Adipocyte (in vitro differentiated cells): ENCODE results near the gene DSCAM.

Experiments used
- DNase-seq: peaks from one replicate; pipeline ENCODE4 v3.0.0-alpha.2; 2015; ENCODE audit warnings: low read depth
- H3K27me3 ChIP-seq: replicated peaks from 2 replicates; pipeline ENCODE4 v1.7.0; 2013; ENCODE audit warnings: mild to moderate bottlenecking, low read length, moderate library complexity; ENCODE audit not compliant: control insufficient read depth, insufficient read depth
- H3K36me3 ChIP-seq: 2 replicates; pipeline ENCODE4 v1.7.0; 2013; ENCODE audit warnings: low read length, mild to moderate bottlenecking, moderate library complexity; ENCODE audit not compliant: control insufficient read depth, insufficient read depth, severe bottlenecking
- H3K4me1 ChIP-seq: 2 replicates; pipeline ENCODE4 v1.7.0; 2013; ENCODE audit warnings: mild to moderate bottlenecking, low read length, moderate library complexity; ENCODE audit not compliant: control insufficient read depth, insufficient read depth
- H3K4me3 ChIP-seq: 2 replicates; pipeline ENCODE4 v1.7.0; 2013; ENCODE audit warnings: mild to moderate bottlenecking, low read length, moderate library complexity
- H3K9ac ChIP-seq: 2 replicates; pipeline ENCODE4 v1.7.0; 2013; ENCODE audit warnings: mild to moderate bottlenecking, low read length, moderate library complexity
- H3K9me3 ChIP-seq: 2 replicates; pipeline ENCODE4 v1.7.0; 2013; ENCODE audit warnings: mild to moderate bottlenecking, low read length, moderate library complexity; ENCODE audit not compliant: control insufficient read depth

DSCAM gene

DNA sequence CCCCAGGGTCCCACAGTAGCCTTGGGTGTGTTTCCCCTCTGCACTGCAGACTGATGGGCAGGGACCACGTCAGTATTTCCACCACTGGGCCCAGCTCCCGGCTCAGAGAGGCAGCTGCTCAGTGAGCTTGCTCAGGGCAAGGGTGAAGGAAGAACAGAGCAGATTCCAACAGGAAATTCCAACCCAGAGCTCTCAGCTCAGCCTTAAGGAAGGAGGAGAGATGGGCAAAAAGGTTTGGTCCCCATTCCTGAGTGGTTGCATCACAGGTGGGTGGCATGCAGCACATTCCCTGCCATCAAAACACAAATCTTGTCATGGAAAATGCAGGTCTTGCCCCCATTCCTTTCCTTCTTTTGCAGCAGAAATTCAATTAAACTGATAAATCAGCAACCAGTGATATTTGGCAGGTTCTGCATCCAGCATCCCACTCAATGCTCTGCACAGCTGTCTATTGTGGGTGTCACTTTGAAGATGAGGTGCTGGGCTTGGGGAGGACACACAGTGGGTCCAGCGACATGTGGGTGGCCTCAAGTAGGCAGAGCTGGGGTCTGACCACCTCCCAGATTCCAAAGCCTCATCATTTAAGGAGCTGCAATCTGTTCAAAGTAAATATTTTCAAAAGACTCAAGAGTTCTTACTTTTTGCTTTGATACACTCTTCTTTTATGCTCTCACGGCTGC lies 315.4 kb downstream of the DSCAM start:
- Histone ChIP-seq H3K4me1 (no peaks in the 10 kb centered on the region), H3K36me3 (no peaks in the 10 kb centered on the region)

DNA sequence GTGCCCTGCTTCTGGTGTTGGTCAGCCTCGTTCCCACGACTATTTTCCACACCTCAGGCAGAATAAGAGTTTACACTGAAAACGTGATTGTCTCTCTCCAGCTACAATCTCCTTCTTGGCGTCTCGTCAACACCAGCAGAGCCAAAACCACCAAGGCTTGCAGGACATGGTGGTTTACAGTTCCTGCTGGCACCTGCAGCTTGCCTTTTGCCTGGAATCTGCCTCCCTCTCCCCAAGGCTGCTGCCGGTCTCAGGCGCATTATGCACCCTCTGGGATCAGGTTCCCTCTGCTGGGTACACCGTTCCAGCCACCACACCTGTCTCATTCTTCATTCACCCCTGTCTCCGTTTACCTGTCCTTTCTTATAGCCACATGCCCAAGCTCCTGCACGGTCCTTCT lies 315.9 kb downstream of the DSCAM start:
- H3K9ac ChIP-seq = no peak overlapping the region
- no peaks in the 10 kb centered on the region for H3K36me3 ChIP-seq
- H3K4me3 ChIP-seq = no peak overlapping the region
- no peaks in the 10 kb centered on the region for H3K27me3 ChIP-seq
- no peak for DNase-seq
- no peaks in the 10 kb centered on the region for H3K9me3 ChIP-seq
- no peaks in the 10 kb centered on the region for H3K4me1 ChIP-seq

More for the DNA sequence above, 315.4 kb downstream of the DSCAM start:
- Histone ChIP-seq H3K9ac (no peak overlapping the region), H3K4me3 (no peak overlapping the region), H3K9me3 (no peaks in the 10 kb centered on the region), H3K27me3 (no peaks in the 10 kb centered on the region)
- peak; percentile 36 for DNase-seq

- no peaks in the 10 kb centered on the region for H3K27me3 ChIP-seq
- no peaks in the 10 kb centered on the region for H3K9me3 ChIP-seq
- H3K4me3 ChIP-seq = no peak overlapping the region
- H3K9ac ChIP-seq = no peak overlapping the region
- DNase-seq = no peak
- H3K4me1 ChIP-seq = no peaks in the 10 kb centered on the region
- H3K36me3 ChIP-seq = no peaks in the 10 kb centered on the region
These were observed 329.3 kb downstream of the DSCAM start for GRCh38 chr21:40517646-40518045.

DNA sequence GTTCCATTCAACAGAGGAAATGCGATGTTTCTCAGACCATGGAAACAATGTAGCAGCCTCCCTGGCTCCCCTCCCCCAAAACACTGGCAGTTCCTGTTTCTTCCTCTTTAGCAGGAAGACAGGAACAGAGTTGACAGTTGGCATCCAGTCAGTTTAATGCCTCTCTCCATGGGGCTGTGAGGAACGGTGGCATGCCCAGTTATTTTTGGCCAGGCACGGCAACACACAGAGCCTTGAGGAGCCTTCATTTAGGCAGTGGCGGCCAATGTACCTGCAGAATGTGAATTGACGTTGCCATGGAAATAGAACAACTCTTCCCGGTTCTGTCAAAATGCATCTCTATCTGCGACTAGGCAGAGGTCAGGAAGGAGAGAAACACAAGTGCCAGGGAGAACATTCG lies 330.6 kb downstream of the DSCAM start:
- H3K36me3 ChIP-seq = no peaks in the 10 kb centered on the region
- H3K9ac ChIP-seq = no peak overlapping the region
- no peak for DNase-seq
- no peak overlapping the region for H3K4me3 ChIP-seq
- H3K27me3 ChIP-seq = no peaks in the 10 kb centered on the region
- H3K9me3 ChIP-seq = no peaks in the 10 kb centered on the region
- H3K4me1 ChIP-seq = no peaks in the 10 kb centered on the region

GRCh38 chr21:40512590-40512989 lies 334.4 kb downstream of the DSCAM start:
- no peaks in the 10 kb centered on the region for H3K36me3 ChIP-seq
- H3K9me3 ChIP-seq = no peaks in the 10 kb centered on the region
- no peak for DNase-seq
- H3K9ac ChIP-seq = no peak overlapping the region
- no peaks in the 10 kb centered on the region for H3K4me1 ChIP-seq
- H3K27me3 ChIP-seq = no peaks in the 10 kb centered on the region
- H3K4me3 ChIP-seq = no peak overlapping the region

GRCh38 chr21:40507978-40508377 lies 339.0 kb downstream of the DSCAM start:
- Histone ChIP-seq H3K36me3 (no peaks in the 10 kb centered on the region), H3K27me3 (no peaks in the 10 kb centered on the region), H3K4me1 (no peaks in the 10 kb centered on the region), H3K9me3 (no peaks in the 10 kb centered on the region), H3K4me3 (no peak overlapping the region), H3K9ac (no peak overlapping the region)
- peak; percentile 79 for DNase-seq

DNA sequence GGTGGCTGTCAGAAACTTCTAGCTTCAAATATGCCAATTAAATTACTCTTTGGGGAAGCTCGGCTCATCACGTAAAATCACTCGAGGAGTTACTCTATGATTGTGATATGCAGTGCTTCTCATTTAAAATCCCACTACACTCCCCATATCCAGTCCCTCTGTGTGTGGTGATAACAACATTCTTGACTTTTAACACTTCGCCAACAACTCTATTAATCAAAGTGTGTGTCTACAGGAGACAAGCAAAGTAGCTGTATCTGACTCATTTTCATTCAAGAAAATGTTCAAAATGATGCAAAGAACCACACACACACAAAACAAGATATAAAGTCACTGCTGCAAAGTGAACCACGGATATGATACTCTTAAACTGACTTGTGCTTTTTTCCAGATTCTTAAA lies 341.3 kb downstream of the DSCAM start:
- Histone ChIP-seq H3K4me3 (no peak overlapping the region), H3K9ac (no peak overlapping the region), H3K4me1 (no peaks in the 10 kb centered on the region), H3K9me3 (no peaks in the 10 kb centered on the region), H3K27me3 (no peaks in the 10 kb centered on the region), H3K36me3 (no peaks in the 10 kb centered on the region)
- DNase-seq = no peak

DNA sequence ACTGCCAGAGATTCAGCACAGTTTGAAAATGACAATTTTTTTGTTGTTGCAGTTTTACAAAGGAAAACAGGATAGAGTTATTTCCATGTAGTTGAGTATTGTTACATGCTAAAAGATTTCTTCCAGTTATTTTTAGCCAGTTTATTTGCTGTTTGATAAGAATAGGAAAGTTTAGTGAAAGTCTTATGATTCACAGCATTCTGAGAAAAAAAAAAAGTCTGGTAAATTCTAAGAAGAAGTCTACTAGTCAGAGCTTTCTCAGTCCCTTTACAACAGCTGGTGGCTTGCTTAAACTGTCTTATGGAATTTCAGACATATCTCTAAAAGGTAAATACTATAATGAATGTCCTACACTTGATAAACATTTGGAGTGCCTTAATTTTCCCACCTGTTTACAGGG lies 341.7 kb downstream of the DSCAM start:
- H3K4me1 ChIP-seq = no peaks in the 10 kb centered on the region
- no peak overlapping the region for H3K9ac ChIP-seq
- no peaks in the 10 kb centered on the region for H3K27me3 ChIP-seq
- peak; percentile 10 for DNase-seq
- H3K9me3 ChIP-seq = no peaks in the 10 kb centered on the region
- H3K4me3 ChIP-seq = no peak overlapping the region
- H3K36me3 ChIP-seq = no peaks in the 10 kb centered on the region

DNA sequence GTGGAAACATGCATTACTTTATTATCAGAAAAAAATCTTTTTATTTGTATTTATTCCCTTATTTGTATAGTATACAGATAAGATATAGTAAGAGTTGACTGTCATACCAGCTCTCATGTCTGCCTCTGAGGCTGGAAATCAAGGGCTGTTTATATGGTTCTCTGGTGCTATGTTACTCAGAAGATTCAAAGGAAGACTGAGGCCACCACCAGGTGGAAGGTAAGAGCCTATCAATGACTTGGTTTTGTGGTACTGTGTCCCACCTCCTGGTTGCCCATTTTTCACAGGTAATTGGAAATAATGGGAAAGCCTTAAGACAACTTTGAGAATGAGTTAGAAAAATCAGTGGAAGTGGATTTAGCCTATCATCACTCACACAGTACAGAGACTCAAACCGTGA lies 342.1 kb downstream of the DSCAM start:
- Histone ChIP-seq H3K9me3 (no peaks in the 10 kb centered on the region), H3K36me3 (no peaks in the 10 kb centered on the region), H3K4me3 (no peak overlapping the region), H3K27me3 (no peaks in the 10 kb centered on the region), H3K4me1 (no peaks in the 10 kb centered on the region), H3K9ac (no peak overlapping the region)
- no peak for DNase-seq

- Histone ChIP-seq H3K4me3 (no peak overlapping the region), H3K4me1 (no peaks in the 10 kb centered on the region), H3K9me3 (peaks cover 7% of the 10 kb centered on the region), H3K27me3 (no peaks in the 10 kb centered on the region), H3K36me3 (no peaks in the 10 kb centered on the region), H3K9ac (no peak overlapping the region)
- no peak for DNase-seq
These were observed 350.8 kb downstream of the DSCAM start for GRCh38 chr21:40496116-40496515.

DNA sequence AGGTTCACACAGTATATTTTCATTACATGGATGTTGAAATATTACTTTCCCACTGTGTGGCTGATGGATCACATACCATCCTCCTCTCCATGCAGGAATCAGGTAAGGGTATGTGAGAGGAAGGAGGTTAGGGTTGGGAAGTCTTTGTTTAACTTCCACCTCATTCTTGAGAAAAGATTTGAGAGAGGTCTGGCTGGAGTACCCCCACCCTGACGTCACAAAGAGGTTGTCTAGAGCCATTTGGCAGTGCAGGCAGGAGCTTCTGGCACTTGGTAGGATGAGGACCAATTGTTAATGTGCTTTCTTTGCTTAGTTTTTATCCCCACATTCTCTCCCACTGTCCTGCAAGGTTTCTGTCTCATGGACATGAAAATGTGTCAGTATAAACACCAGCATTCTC lies 356.6 kb downstream of the DSCAM start:
- Histone ChIP-seq H3K27me3 (no peaks in the 10 kb centered on the region), H3K9ac (no peak overlapping the region), H3K4me3 (no peak overlapping the region), H3K9me3 (peaks cover 7% of the 10 kb centered on the region), H3K4me1 (no peaks in the 10 kb centered on the region), H3K36me3 (no peaks in the 10 kb centered on the region)
- no peak for DNase-seq

DNA sequence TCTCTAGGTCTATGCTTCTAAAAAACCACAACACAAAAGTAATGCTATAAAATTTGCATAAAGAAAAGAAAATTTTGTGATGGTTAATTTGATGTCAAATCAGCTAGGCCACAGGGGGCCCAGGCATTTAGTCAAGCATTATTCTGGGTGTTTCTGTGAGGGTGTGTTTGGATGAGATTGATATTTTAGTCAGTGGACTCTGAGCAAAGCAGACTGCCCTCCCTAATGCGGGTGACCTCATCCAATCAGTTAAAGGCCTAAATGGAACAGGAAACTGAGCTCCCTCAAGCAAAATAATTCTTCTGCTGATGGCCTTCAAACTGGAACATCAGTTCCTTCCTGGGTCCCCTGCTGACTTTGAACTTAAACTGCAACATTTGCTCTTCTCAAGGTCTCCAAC lies 358.0 kb downstream of the DSCAM start:
- Histone ChIP-seq H3K4me3 (no peak overlapping the region), H3K36me3 (no peaks in the 10 kb centered on the region), H3K4me1 (no peaks in the 10 kb centered on the region), H3K9me3 (peaks cover 7% of the 10 kb centered on the region), H3K9ac (no peak overlapping the region), H3K27me3 (no peaks in the 10 kb centered on the region)
- no peak for DNase-seq
